ENCODE data around the gene APOL4.

Gene APOL4

GRCh38 chr22:36143956-36144355 lies 57.7 kb downstream of the APOL4 start:
- no peak overlapping the region for H3K4me3 ChIP-seq

GRCh38 chr22:36143066-36143815 lies 58.4 kb downstream of the APOL4 start:
- Histone ChIP-seq H3K4me3 (no peak overlapping the region), H3K27ac (no peak overlapping the region)

More at GRCh38 chr22:36143956-36144355, 57.7 kb downstream of the APOL4 start:
- H3K27ac ChIP-seq: no peak overlapping the region

GRCh38 chr22:36141481-36141880 lies 60.1 kb downstream of the APOL4 start:
- Histone ChIP-seq H3K27ac (no peak overlapping the region), H3K4me3 (no peak overlapping the region)
